Tibial nerve (tissue), 3 donors: Measurements from ENCODE around the gene ARHGEF38.

Source experiments
- POLR2A ChIP-seq, 2 donors: fragments of 450-650 bp; IDR thresholded peaks; one replicate each; pipeline ENCODE4 v1.6.1; 2017; ENCODE audit warnings: antibody characterized with exemption in 2 of 2, mild to moderate bottlenecking in 2 of 2, moderate library complexity in 2 of 2
- TF ChIP-seq, protein P1 (sequence below), 5 experiments: fragments of 200-600 bp in 3 of 5; fragments of 450-650 bp in 2 of 5; sonication (generic) in 3 of 5; IDR thresholded peaks; one replicate each; pipeline ENCODE4 v1.5.1; 2016 to 2019; ENCODE audit warnings: antibody characterized with exemption in 5 of 5, mild to moderate bottlenecking in 3 of 5, moderate library complexity in 2 of 5

DNA sequence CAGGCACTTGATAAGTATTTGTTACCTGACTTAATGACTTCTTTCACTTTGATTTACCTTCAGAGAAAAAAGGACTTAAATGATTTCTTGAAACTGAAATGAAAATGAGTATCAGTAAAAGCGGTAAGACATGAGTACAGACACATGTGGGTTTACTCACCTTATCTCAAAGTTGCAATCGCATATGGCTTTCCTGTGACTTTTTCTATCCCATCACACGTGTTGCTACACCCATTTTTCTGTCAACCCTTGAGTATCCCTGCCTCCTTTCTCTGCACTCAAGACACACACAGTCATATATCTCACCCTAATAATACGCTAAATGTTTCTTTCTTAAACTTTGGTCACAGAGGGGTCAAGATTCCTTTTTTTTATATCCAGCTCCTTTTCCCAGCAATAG is 11.0 kb upstream of the ARHGEF38 start:
- TF ChIP-seq, protein P1, sequence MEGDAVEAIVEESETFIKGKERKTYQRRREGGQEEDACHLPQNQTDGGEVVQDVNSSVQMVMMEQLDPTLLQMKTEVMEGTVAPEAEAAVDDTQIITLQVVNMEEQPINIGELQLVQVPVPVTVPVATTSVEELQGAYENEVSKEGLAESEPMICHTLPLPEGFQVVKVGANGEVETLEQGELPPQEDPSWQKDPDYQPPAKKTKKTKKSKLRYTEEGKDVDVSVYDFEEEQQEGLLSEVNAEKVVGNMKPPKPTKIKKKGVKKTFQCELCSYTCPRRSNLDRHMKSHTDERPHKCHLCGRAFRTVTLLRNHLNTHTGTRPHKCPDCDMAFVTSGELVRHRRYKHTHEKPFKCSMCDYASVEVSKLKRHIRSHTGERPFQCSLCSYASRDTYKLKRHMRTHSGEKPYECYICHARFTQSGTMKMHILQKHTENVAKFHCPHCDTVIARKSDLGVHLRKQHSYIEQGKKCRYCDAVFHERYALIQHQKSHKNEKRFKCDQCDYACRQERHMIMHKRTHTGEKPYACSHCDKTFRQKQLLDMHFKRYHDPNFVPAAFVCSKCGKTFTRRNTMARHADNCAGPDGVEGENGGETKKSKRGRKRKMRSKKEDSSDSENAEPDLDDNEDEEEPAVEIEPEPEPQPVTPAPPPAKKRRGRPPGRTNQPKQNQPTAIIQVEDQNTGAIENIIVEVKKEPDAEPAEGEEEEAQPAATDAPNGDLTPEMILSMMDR (IDR thresholded peaks at IDR 0.05) = no peak
- no peak for TF ChIP-seq POLR2A (IDR thresholded peaks at IDR 0.05)
